ENCODE measurements around the gene HIGD2A.

HIGD2A gene

DNA sequence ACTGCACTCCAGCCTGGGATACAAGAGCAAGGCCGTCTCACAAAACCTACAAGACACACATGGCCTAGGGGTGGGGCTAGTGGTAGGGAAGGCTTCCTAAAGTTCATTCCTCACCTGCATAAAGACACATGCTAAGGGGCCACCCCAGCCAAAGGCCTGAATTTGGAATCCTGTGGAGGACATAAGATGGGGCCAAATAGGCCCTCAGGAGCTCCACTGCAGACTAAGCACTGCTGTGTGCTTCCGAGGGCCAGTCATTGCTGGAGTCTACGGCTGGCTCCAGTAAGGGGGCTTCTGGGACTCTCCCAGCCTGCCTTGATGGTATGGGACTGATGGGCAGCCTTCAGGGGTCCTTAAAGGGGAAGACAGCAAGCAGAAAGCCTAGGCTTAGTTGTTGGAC lies 5.8 kb upstream of the HIGD2A start:
- no peak overlapping the region for H3K4me3 ChIP-seq (ENCODE audit: low read depth, low read length)
- in situ Hi-C loops (cut with HindIII; ENCODE audit: low sequenced_read_pairs): no loop called here
- no peak for DNase-seq (ENCODE audit: low read depth, low spot score)
- TF ChIP-seq, protein P1, sequence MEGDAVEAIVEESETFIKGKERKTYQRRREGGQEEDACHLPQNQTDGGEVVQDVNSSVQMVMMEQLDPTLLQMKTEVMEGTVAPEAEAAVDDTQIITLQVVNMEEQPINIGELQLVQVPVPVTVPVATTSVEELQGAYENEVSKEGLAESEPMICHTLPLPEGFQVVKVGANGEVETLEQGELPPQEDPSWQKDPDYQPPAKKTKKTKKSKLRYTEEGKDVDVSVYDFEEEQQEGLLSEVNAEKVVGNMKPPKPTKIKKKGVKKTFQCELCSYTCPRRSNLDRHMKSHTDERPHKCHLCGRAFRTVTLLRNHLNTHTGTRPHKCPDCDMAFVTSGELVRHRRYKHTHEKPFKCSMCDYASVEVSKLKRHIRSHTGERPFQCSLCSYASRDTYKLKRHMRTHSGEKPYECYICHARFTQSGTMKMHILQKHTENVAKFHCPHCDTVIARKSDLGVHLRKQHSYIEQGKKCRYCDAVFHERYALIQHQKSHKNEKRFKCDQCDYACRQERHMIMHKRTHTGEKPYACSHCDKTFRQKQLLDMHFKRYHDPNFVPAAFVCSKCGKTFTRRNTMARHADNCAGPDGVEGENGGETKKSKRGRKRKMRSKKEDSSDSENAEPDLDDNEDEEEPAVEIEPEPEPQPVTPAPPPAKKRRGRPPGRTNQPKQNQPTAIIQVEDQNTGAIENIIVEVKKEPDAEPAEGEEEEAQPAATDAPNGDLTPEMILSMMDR (IDR thresholded peaks at IDR 0.05; ENCODE audit: low read depth, low read length): no peak

DNA sequence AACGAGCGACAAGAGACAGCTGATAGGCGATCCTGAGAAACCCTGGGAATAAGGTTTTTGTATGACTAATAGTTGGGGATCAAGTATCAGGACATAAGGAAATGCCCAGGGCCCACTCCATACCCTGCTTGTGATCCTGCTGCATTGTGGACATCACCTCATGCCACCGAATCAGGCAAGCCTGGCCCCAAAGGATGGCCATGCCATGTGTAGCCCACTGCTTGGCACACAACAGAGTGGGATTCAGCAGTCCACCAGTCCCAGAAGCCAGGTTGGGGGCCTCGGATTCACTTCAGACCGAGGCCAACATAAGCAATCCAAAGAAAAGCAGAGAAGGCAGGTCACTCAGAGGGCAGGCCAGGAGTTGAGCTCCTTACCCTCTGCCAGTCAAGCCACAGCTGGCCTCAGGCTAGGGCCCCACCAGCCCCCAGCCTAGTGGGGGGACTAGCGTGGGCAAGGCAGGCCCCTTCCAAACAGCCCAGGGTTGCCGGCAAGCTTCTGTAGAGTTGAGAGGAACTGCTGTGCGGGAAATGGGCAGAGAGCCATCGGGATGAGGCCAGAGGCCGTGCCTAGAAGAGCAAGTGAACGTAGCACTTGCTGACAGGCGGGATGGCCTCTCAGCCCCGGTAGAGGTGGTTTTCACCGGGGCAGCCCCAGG lies 5.2 kb upstream of the HIGD2A start:
- in situ Hi-C loops (cut with HindIII; ENCODE audit: low sequenced_read_pairs): no loop called here
- DNase-seq (ENCODE audit: low read depth, low spot score): no peak
- H3K4me3 ChIP-seq (ENCODE audit: low read depth, low read length): no peak overlapping the region
- TF ChIP-seq, protein P1 (IDR thresholded peaks at IDR 0.05; ENCODE audit: low read depth, low read length): no peak

DNA sequence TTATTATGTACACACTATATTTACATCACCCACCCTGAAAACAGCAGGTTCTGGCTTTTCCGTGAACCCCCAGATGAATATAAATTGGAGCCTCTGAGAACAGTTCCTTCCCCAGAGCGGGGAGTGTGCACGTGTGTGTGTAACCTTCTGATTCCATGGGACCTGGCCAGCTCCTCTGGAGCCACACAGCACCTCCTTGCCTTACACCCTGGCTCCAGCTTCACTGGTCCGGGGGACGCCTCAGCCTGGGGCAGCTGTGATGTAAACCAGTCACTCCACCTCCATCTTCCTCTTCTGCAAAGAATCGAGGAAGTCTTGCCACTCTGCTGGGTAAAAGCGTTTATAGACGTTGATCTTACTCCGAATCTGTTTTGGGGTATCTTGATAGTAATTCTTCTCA lies 4.6 kb upstream of the HIGD2A start:
- DNase-seq (ENCODE audit: low read depth, low spot score): no peak
- H3K4me3 ChIP-seq (ENCODE audit: low read depth, low read length): no peak overlapping the region
- TF ChIP-seq, protein P1 (IDR thresholded peaks at IDR 0.05; ENCODE audit: low read depth, low read length): no peak
- in situ Hi-C loops (cut with HindIII; ENCODE audit: low sequenced_read_pairs): no loop called here

DNA sequence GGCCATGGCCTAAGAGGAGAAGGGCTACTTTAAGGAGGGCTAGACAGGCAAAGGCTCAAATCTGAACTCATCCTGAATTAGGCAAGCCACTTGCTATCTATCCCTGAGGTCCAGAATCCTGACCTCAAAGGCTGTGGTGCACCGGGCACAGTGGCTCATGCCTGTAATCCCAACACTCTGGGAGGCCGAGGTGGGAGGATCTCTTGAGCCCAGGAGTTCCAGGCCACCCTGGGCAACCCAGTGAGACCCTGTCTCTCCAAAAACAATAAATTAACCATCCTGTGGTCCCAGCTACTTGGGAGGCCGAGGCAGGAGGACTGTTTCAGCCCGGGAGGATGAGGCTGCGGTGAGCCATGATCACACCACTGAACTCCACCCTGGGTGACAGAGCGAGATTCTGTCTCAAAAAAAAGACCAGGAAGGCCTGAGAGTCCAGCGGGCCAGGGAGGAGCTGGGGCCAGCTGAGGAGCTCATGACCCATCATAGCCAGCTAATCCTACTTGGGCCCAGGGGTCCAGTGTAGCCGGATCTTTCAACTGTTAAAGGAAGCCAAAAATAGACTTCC lies 4.1 kb upstream of the HIGD2A start:
- no peak overlapping the region for H3K4me3 ChIP-seq (ENCODE audit: low read depth, low read length)
- DNase-seq (ENCODE audit: low read depth, low spot score): no peak
- TF ChIP-seq, protein P1 (IDR thresholded peaks at IDR 0.05; ENCODE audit: low read depth, low read length): no peak
- in situ Hi-C loops (cut with HindIII; ENCODE audit: low sequenced_read_pairs): no loop called here

DNA sequence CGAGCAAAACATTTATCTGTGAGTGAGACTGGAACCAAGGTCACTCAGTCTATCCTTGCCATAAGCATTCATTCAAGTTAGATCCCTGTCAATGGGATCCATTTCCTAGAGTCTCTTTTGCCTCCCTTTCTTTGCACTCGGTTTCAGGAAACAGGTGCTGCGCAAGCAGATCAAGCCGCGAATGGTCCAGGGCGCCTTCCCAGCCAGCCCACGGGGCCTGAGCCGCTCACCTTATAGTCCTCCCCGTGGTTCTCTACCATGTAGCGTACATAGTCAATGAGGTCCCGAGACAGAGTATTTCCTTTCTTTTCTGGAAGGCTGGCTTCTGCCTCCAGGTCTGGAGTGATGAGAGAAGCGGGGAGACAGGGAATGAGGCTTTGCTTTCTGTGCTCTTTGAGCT lies 3.6 kb upstream of the HIGD2A start:
- no peak overlapping the region for H3K4me3 ChIP-seq (ENCODE audit: low read depth, low read length)
- TF ChIP-seq, protein P1 (IDR thresholded peaks at IDR 0.05; ENCODE audit: low read depth, low read length): no peak
- DNase-seq (ENCODE audit: low read depth, low spot score): no peak
- in situ Hi-C loops (cut with HindIII; ENCODE audit: low sequenced_read_pairs): no loop called here

DNA sequence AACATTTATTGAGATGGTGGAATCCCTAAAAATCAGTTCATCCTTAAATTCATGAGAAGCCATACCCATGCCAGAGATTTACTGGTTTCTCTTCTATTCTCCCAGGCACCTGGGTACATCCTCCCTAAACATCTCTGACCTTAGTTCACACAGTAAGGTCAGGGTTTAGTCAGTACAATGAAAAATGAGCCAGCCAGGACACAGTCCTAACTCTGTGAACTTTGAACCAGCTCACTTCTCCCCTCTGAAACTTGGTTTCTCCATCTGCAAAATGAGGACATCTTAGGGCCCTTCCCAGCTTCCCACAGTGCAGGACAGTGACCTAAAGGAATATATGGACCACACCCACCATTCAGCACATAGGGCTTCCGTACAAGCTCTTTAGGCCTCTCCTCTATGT lies 2.1 kb upstream of the HIGD2A start:
- TF ChIP-seq, protein P1 (IDR thresholded peaks at IDR 0.05; ENCODE audit: low read depth, low read length): no peak
- no peak overlapping the region for H3K4me3 ChIP-seq (ENCODE audit: low read depth, low read length)
- no peak for DNase-seq (ENCODE audit: low read depth, low spot score)
- in situ Hi-C loops (cut with HindIII; ENCODE audit: low sequenced_read_pairs): no loop called here
